ENCODE results near the gene TATDN2.

Gene TATDN2

DNA sequence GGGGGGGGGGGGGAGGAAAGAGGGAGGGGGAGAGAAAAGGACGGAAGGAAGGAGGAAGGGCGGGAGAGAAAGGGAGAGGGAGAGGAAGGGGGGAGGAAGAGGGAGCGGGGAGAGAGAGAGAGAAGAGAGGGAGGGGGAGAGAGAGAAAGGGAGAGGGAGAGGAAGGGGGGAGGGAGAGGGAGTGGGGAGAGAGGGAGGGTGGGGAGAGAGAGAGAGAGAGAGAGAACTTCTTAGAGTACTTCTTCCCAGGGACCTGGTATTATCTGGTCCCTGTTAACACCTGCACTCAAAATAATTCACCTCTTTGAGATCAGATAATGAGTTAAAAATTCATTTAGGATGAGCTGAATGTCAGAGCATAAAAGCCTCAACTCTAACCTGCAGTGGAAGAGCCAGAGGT, 71.5 kb downstream of the TATDN2 start:
- DNase-seq (ENCODE audit: low read depth), result no peak

DNA sequence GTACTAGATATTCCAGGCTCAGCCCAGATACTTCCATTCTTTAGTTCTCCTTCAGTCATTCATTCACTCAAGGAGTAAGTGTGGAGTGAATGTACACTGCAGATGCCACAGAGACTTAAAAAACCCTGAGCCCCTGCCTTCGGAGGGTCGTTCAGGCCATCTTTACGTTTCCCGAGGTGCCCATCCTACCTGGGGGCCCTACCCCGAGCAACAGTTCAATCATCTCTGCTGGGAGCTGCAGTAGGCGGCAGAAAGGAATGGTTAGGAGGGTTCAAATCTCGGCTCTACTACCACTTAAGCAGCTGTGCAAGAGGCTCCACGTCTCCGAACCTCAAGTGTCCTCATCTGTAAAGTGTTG, 72.0 kb downstream of the TATDN2 start:
- DNase-seq (ENCODE audit: low read depth), result no peak

DNA sequence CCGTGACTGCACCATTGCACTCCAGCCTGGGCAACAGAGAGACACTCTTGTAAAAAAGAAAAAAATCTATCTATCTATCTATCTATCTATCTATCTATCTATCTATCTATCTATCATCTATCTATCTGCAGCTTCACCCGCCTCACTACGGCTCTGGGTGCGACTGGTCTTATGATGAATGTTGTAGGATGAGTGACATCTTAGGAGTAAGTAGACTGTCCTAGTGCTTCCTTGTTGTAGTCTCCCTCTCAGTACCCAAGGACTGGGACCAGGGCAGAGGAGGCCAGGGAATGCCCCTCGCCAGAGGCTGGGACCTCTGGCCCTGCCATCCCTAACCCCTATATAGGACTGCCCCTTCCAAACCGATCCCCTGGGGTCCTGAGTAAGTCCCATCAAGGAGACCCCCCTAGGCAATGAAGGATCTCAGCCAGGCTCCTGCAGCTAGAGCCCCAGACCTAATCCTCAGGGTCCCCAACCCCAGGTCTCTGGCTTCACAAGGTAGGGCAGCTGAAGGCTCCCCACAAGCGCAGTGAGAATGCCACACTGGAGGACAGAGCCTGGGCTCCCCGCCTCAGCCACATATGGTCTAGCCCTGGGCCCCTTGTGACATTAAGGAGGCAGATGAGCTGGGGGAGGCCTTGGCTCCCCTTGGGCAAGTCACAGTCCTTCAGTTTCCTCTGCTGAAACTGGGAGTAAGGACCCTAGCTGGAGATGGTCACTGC, 73.5 kb downstream of the TATDN2 start:
- no peak for DNase-seq (ENCODE audit: low read depth)

DNA sequence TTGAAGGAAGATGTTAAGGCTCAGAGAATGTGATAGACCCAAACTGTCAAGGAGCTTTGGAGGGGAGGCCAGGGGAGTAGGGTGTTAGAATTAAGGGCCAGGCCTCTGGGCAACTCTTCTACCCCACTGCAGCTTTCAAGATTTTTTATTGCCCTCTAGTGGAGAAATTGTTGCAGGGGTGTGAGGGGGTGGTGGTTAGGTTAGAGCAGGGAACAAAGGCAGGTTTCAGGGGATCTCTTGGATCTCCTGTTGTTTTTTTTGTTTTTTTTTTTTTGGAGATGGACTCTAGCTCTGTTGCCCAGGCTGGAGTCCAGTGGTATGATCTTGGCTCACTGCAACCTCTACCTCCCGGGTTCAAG, 74.1 kb downstream of the TATDN2 start:
- DNase-seq (ENCODE audit: low read depth), result no peak

DNA sequence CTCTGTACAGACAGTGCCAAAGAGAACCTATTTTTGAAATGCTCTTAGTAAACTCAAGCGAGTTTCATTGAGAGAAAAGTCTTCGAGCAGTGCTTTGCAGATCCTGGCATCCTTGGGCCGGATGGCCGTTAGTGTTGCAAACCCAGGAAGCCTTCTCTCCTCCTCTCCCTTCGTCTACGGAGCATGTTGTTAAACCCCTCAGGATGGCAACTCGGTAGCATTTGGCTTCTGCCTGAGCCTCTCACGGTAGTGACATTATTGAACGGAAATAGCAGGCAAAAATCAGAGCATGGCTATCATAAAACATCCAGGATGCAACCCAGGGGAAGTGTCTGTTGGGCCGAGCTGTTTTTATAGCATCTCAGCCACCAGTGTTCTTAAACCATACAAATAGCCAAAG, 79.3 kb downstream of the TATDN2 start:
- no peak for DNase-seq (ENCODE audit: low read depth)

DNA sequence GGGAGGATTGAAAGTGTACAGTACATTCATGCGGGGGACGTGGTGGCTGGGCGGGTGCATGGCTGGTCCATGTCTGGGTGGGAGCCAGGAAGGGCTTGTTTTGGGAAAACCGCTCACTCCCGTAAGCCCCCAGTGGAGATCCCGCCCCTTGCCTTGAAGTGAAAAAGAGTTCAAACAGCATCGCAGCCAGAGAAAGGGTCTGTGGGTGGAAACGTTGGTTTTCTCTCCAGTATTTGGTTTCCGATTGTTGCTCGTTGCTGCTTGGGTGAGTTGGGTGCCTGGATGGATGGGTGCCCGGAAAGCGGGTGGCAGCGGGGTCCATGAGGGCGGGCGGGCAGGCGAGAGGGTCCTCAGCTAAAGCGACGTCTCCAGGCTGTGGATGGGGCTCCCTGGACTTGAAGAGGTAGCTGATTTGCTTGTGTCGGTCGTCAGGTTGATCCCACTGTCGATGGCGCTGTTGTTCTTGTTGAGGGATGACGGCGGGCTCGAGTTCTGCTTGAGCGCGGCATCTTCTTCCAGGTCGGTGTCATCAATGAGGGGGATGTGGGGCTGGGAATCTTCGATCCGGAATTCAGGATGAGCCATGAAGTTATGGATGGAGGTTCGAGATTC, 80.3 kb downstream of the TATDN2 start:
- no peak for DNase-seq (ENCODE audit: low read depth)

DNA sequence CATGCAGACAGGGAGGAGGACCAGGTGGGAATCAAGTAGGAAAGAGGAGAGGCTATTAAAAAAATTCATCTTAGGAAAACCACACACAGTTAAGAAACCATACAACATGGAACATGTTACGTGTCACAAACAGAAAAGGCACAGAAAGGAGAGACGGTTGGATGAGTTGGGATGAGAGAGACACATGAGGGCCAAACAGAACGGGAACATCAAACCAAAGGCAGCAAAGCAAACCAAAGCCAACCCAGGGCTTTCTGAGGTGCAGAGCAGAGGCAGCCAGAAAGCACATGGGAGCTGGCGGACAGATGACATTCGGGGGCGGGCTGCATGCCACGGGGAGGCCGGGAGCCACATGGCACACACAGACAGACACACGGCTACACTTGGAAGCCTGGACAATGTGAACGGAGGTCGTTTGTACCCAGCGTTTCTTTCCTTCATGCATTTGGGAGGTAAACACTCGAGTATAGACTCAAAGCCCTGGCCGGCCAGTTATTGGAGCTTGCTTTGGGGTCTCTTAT, 81.3 kb downstream of the TATDN2 start:
- no peak for DNase-seq (ENCODE audit: low read depth)

DNA sequence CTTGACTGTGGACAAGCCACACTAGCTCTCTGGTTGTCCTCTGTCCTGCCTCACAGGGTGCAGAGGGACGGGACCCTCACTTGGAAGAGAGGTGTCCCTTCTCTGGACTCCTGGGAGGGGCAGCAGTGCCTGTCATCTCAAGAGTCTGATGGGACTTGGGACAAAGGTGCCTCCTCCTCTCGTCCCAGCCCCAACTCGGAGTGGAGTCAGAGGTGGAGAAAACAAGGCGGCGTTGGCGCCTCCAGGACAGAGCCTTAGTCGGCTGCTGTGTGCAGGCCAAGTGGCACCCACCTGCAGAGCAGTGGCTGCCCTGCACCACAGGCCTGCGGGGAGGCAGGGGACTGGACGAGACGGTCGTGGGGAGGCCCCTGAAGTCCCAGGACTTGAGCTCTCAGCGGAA, 82.1 kb downstream of the TATDN2 start:
- DNase-seq (ENCODE audit: low read depth), result no peak

Measured in stromal cell of bone marrow (primary cell).